Pulmonary artery endothelial cell (primary cell): Measurements from ENCODE around the gene MAGED4. TPM values are rescaled to one million over a fixed set of nuclear protein-coding genes. Genes with fewer than 3 reads are reported as not detected.
"Not testable (repeated sequence)": the region's sequence is repeated elsewhere in the genome, so short reads cannot be mapped to it uniquely, and the experiment has no call there.

ENCODE experiments used
- DNase-seq: peaks from one replicate; pipeline ENCODE4 v3.0.0-alpha.2; 2011; ENCODE audit warnings: low read depth, low spot score
- total RNA-seq: library from RNA; depleted of rRNA; stranded (reverse); fragments of >200 nt; gene quantifications from 2 replicates; pipeline ENCODE4 v1.2.3, GENCODE V29; 2014

The MAGED4 gene
- 2.2 and 3.2 TPM in 2 replicates for total RNA-seq

GRCh38 chrX:52184440-52185077 lies at the start of gene MAGED4:
TSS of gene MAGED4 (plus strand) at chrX:52184888. CDS start at chrX:52185923, 1,035 bp downstream.
- not testable (repeated sequence) for DNase-seq

DNA sequence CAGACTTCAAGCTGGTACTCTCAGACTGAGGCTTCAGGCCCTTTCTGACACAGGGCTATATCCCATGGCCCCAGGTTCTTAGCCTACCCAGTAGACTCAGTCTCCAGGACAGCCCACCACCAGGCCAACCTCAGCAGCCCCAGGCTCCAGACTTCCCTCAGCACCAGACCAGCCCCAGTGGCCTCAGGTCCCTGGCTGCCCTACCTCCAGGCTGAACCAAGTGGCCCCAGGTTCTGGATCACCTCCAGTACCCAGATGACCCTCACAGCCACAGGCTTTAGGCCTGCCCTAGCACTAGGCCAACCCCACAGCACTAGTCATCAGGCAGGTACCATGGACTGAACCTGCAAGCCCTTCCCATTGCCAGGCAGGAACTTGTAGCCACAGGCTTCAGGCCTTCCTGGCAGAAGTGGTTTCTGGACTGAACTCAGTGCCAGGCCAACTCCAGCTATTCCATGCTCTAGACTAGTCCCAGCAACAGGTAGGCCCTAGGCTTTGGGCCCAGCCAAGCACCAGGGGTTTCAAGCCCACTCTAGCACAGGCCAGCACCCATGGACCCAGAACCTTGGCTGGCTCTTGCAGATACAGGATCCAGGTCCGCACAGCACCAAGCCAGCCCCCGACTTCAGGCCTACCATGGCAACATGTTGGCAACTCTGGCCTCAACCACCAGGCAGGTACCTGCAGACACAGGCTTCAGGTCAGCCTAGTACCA lies 45.7 kb upstream of the MAGED4 start:
- DNase-seq: no peak

DNA sequence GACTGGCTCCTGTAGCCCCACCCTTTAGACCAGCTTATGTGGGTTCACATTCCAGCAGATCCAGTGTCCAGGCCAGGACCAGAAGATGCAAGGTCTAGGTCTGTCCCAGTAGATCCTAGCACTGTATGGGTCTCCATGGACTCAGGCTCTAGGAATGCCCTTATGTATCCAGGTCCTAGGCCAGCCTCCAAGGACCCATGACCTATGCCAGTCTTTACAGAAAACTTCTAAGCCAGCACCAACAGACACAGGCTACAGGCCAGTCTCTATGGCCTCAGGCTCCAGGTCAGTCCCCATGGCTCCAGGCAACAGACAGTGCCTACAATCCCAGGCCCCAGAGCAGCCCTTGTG lies 45.2 kb upstream of the MAGED4 start:
- DNase-seq: no peak

- no peak for DNase-seq
These were observed 44.7 kb upstream of the MAGED4 start for GRCh38 chrX:52140020-52140419.

DNA sequence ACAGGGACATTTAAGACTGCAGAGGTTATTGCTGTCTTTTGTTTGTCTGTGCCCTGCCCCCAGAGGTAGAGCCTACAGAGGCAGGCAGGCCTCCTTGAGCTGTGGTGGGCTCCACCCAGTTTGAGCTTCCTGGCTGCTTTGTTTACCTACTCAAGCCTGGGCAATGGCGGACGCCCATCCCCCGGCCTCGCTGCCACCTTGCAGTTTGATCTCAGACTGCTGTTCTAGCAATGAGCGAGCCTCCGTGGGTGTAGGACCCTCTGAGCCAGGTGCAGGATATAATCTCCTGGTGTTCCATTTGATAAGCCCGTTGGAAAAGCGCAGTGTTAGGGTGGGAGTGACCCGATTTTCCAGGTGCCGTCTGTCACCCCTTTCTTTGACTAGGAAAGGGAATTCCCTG lies 34.0 kb upstream of the MAGED4 start:
- not testable (repeated sequence) for DNase-seq

- DNase-seq: not testable (repeated sequence)
These were observed 24.5 kb upstream of the MAGED4 start for GRCh38 chrX:52160140-52160539.

DNA sequence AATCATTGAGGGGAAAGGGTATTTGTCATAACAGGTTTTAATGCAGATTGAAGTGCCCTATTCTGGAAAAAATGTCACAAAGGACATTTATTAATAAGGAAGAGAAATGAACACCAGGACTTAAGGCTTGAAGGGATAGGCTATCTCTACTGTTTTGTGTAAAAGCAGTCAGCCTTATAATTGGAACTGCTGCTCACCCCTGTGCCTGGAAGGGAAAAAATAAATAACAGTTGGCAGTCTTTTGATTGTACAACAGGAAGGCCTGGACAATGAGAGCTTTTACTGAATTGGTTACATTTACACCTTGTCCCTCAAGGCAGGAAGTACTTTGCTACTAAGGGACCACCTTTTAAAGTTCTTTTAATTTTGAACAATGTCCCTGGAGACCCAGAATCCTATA lies 17.8 kb upstream of the MAGED4 start:
- no peak for DNase-seq

GRCh38 chrX:52171055-52171454 lies 13.6 kb upstream of the MAGED4 start:
- DNase-seq: not testable (repeated sequence)

DNA sequence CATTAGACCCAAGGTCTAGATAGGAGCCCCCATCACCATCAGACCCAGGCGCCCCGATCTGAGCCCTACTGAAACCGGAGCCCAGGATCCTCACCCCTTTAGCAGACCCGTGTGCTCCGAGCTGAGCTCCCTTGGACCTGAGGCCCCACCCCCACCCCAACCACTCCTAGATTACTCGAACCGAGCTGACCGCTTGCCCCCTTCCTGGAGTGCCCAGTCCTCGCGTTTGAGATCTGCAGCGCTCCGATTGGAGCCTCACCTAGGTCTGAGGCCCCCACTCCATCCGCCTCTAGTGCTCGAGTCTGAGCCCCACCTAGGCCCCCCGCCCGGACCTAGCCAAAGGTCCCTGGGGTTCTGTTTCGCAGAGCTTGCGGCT lies 378 bp downstream of the MAGED4 start:
- not testable (repeated sequence) for DNase-seq

- not testable (repeated sequence) for DNase-seq
These were observed 26.7 kb downstream of the MAGED4 start for GRCh38 chrX:52211405-52211804.

GRCh38 chrX:52213276-52213675 lies 28.6 kb downstream of the MAGED4 start:
- DNase-seq: no peak

- DNase-seq: no peak
These were observed 31.9 kb downstream of the MAGED4 start for GRCh38 chrX:52216541-52216940.

GRCh38 chrX:52217494-52218160 lies 32.9 kb downstream of the MAGED4 start:
- DNase-seq: no peak

DNA sequence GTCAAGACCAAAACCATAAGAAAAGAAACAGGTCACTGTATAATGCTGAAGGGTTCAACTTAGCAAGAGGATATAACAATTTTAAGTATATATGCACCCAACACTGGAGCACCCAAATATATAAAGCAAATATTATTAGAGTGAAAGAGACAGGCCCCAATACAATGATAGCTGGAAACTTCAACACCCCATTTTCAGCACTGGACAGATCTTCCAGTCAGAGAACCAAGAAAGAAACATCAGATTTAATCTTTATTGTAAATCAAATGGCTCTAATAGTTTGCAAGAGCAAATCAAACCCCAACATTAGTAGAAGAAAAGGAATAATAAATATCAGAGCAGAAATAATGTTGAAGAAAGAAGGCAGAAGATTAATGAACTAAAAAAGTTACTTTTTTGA lies 36.2 kb downstream of the MAGED4 start:
- no peak for DNase-seq

Other genes with a start within 250 kb of the MAGED4 start
- 7.9 and 12.6 TPM in 2 replicates for gene MAGED4B, start 115.7 kb upstream of the MAGED4 start, total RNA-seq
- gene XAGE2, start 184.1 kb downstream of the MAGED4 start, total RNA-seq: not detected in 2 replicates